Measurements from ENCODE around the gene TTLL3. TPM values are rescaled to one million over a fixed set of nuclear protein-coding genes. Genes with fewer than 3 reads are reported as not detected.
"Not testable (repeated sequence)": the region's sequence is repeated elsewhere in the genome, so short reads cannot be mapped to it uniquely, and the experiment has no call there.

TTLL3 gene
- total and polyA plus RNA-seq, 2 of the 8 experiments (the other 6 are each of a cell fraction or from before 2014, with no cell fraction given) = 5.9 to 8.9 TPM

GRCh38 chr3:9851383-9851782, 41.3 kb downstream of the TTLL3 start:
- H3K9ac ChIP-seq (replicated peaks in 1 of 4; ENCODE audit: extremely low read depth in 1 of 4, low read depth in 3 of 4, low read length in 3 of 4); H4K8ac ChIP-seq (ENCODE audit: extremely low read depth, insufficient read depth, low read length); H2AFZ ChIP-seq (ENCODE audit: low read length); H3K23me2 ChIP-seq (ENCODE audit: low read depth, low read length); H3K4me2 ChIP-seq (ENCODE audit: insufficient read depth in 1 of 2, low read depth in 2 of 2, low read length in 2 of 2); H2BK120ac ChIP-seq (replicated peaks; ENCODE audit: low read depth, low read length); H3K14ac ChIP-seq (ENCODE audit: insufficient read length); H3K4ac ChIP-seq (replicated peaks; ENCODE audit: insufficient read length, low read depth, low read length); DNase-seq (ENCODE audit: low read depth in 1 of 2, low spot score in 2 of 2); H3K4me3 ChIP-seq (ENCODE audit: extremely low read depth in 1 of 4, insufficient read depth in 2 of 4, low read depth in 3 of 4, low read length in 4 of 4); H4K20me1 ChIP-seq (replicated peaks in 1 of 2; ENCODE audit: control insufficient read depth in 1 of 2, insufficient read depth in 2 of 2, low read length in 2 of 2); H3K27ac ChIP-seq (ENCODE audit: low read depth, low read length); H2BK12ac ChIP-seq (ENCODE audit: low read depth, low read length); H3K23ac ChIP-seq (ENCODE audit: insufficient read length); FAIRE-seq; H4K91ac ChIP-seq (replicated peaks; ENCODE audit: insufficient read length, low read length); H2AK5ac ChIP-seq (ENCODE audit: low read depth, low read length); H3K9me3 ChIP-seq (ENCODE audit: insufficient read depth in 2 of 2, low read depth in 1 of 2, low read length in 1 of 2); H2BK5ac ChIP-seq (ENCODE audit: low read depth, low read length); H3K18ac ChIP-seq (ENCODE audit: extremely low read depth, low read length); H2BK20ac ChIP-seq (ENCODE audit: low read length); H3K36me3 ChIP-seq (ENCODE audit: control insufficient read depth in 2 of 4, insufficient read depth in 4 of 4, low read length in 3 of 4); H3K79me2 ChIP-seq (ENCODE audit: control insufficient read depth in 1 of 2, insufficient read depth in 2 of 2, low read length in 2 of 2); H4K5ac ChIP-seq (ENCODE audit: insufficient read length, low read depth, low read length); H3K79me1 ChIP-seq (ENCODE audit: low read depth, low read length); H3K4me1 ChIP-seq (replicated peaks in 1 of 4; ENCODE audit: control insufficient read depth in 3 of 4, insufficient read depth in 4 of 4, low read length in 3 of 4); H2BK15ac ChIP-seq (ENCODE audit: low read length); H3K56ac ChIP-seq (replicated peaks; ENCODE audit: insufficient read length, low read depth, low read length); H3K27me3 ChIP-seq (replicated peaks in 1 of 4; ENCODE audit: control insufficient read depth in 3 of 4, extremely low read depth in 1 of 4, insufficient read depth in 3 of 4, low read length in 3 of 4): not testable (repeated sequence)
- WGBS, 2 experiments (ENCODE audit: extremely low coverage in 1 of 2, insufficient coverage in 1 of 2, insufficient read length in 1 of 2, insufficient replicate concordance in 2 of 2, low coverage in 1 of 2, low lambda C conversion rate in 2 of 2, missing lambda C conversion rate in 1 of 2) = 85% methylated on average over 6 of the region's 6 CpGs; no CpG with 5 or more reads in 1 of the 2 experiments
- CTCF ChIA-PET (ENCODE audit: partially characterized antibody) = interaction anchor here (0.6 to 1.9 kb wide), 4 partner anchors 24 to 75 kb away, joined by 3 to 4 read pairs (median 4); no protein-coding TSS in a partner anchor
- POLR2A ChIA-PET (ENCODE audit: partially characterized antibody) = interaction anchor here (1.2 kb wide), 1 partner anchor 10 kb away, joined by 3 read pairs; no protein-coding TSS in a partner anchor

- H3K79me1 ChIP-seq (ENCODE audit: low read depth, low read length); H2BK20ac ChIP-seq (ENCODE audit: low read length); DNase-seq (ENCODE audit: low read depth in 1 of 2, low spot score in 2 of 2); H3K23me2 ChIP-seq (ENCODE audit: low read depth, low read length); H4K8ac ChIP-seq (ENCODE audit: extremely low read depth, insufficient read depth, low read length); H2BK15ac ChIP-seq (ENCODE audit: low read length); H4K20me1 ChIP-seq (replicated peaks in 1 of 2; ENCODE audit: control insufficient read depth in 1 of 2, insufficient read depth in 2 of 2, low read length in 2 of 2); H4K5ac ChIP-seq (ENCODE audit: insufficient read length, low read depth, low read length); H3K4me1 ChIP-seq (replicated peaks in 1 of 4; ENCODE audit: control insufficient read depth in 3 of 4, insufficient read depth in 4 of 4, low read length in 3 of 4); H2BK120ac ChIP-seq (replicated peaks; ENCODE audit: low read depth, low read length); H2AFZ ChIP-seq (ENCODE audit: low read length); H3K4ac ChIP-seq (replicated peaks; ENCODE audit: insufficient read length, low read depth, low read length); H3K79me2 ChIP-seq (ENCODE audit: control insufficient read depth in 1 of 2, insufficient read depth in 2 of 2, low read length in 2 of 2); H3K9ac ChIP-seq (replicated peaks in 1 of 4; ENCODE audit: extremely low read depth in 1 of 4, low read depth in 3 of 4, low read length in 3 of 4); H3K9me3 ChIP-seq (ENCODE audit: insufficient read depth in 2 of 2, low read depth in 1 of 2, low read length in 1 of 2); H3K27me3 ChIP-seq (replicated peaks in 1 of 4; ENCODE audit: control insufficient read depth in 3 of 4, extremely low read depth in 1 of 4, insufficient read depth in 3 of 4, low read length in 3 of 4); H3K36me3 ChIP-seq (ENCODE audit: control insufficient read depth in 2 of 4, insufficient read depth in 4 of 4, low read length in 3 of 4); H3K27ac ChIP-seq (ENCODE audit: low read depth, low read length); H3K23ac ChIP-seq (ENCODE audit: insufficient read length); H2BK5ac ChIP-seq (ENCODE audit: low read depth, low read length); H3K4me2 ChIP-seq (ENCODE audit: insufficient read depth in 1 of 2, low read depth in 2 of 2, low read length in 2 of 2); H3K18ac ChIP-seq (ENCODE audit: extremely low read depth, low read length); FAIRE-seq; H2BK12ac ChIP-seq (ENCODE audit: low read depth, low read length); H2AK5ac ChIP-seq (ENCODE audit: low read depth, low read length); H4K91ac ChIP-seq (replicated peaks; ENCODE audit: insufficient read length, low read length); H3K4me3 ChIP-seq (ENCODE audit: extremely low read depth in 1 of 4, insufficient read depth in 2 of 4, low read depth in 3 of 4, low read length in 4 of 4); H3K56ac ChIP-seq (replicated peaks; ENCODE audit: insufficient read length, low read depth, low read length); H3K14ac ChIP-seq (ENCODE audit: insufficient read length): not testable (repeated sequence)
- ChIA-PET CTCF (ENCODE audit: partially characterized antibody) (interaction anchor here (0.7 to 1.9 kb wide), 2 partner anchors 25 to 61 kb away, joined by 3 to 4 read pairs; no protein-coding TSS in a partner anchor), POLR2A (ENCODE audit: partially characterized antibody) (interaction anchor here (1.2 kb wide), 2 partner anchors 9 kb away, joined by 3 read pairs; no protein-coding TSS in a partner anchor)
- WGBS, 2 experiments (ENCODE audit: extremely low coverage in 1 of 2, insufficient coverage in 1 of 2, insufficient read length in 1 of 2, insufficient replicate concordance in 2 of 2, low coverage in 1 of 2, low lambda C conversion rate in 2 of 2, missing lambda C conversion rate in 1 of 2) = 89% methylated on average over 6 of the region's 6 CpGs; no CpG with 5 or more reads in 1 of the 2 experiments
Measured at GRCh38 chr3:9851926-9852325, 41.9 kb downstream of the TTLL3 start.

All from H1 (cell line).